ENCODE measurements around the gene EP400. TPM values are rescaled to one million over a fixed set of nuclear protein-coding genes. Genes with fewer than 3 reads are reported as not detected.
"Not testable (repeated sequence)": the region's sequence is repeated elsewhere in the genome, so short reads cannot be mapped to it uniquely, and the experiment has no call there.

Gene EP400
- total RNA-seq, 2 experiments from 2014 or later = 45.6 to 46.1 TPM

- POLR2A ChIA-PET = no interaction called here
- Mint-ChIP-seq H3K4me1 (ENCODE audit: low read depth) (no peaks in the 10 kb centered on the region), H3K27me3 (no peaks in the 10 kb centered on the region), H3K36me3 (ENCODE audit: low read depth) (peaks cover 24% of the 10 kb centered on the region), H3K9me3 (no peaks in the 10 kb centered on the region), H3K4me3 (no peak overlapping the region), H3K27ac (no peak overlapping the region)
- ATAC-seq = no peak
- no peak for DNase-seq
- intact Hi-C loops (cut with micrococcal nuclease) = no loop called here
- TF ChIP-seq CTCF (IDR thresholded peaks at IDR 0.05) = no peak
- CTCF ChIA-PET = no interaction called here
These were observed 128.4 kb downstream of the EP400 start for GRCh38 chr12:132078190-132078589.

- Mint-ChIP-seq H3K27ac (no peak overlapping the region), H3K36me3 (ENCODE audit: low read depth) (peaks cover 22% of the 10 kb centered on the region), H3K27me3 (no peaks in the 10 kb centered on the region), H3K4me1 (ENCODE audit: low read depth) (peaks cover 5% of the 10 kb centered on the region), H3K9me3 (no peaks in the 10 kb centered on the region), H3K4me3 (no peak overlapping the region)
- CTCF ChIA-PET = interaction anchor here (1.3 to 1.5 kb wide), 2 partner anchors 13 to 75 kb away, joined by 3 read pairs; no protein-coding TSS in a partner anchor
- no peak for ATAC-seq
- TF ChIP-seq CTCF (IDR thresholded peaks at IDR 0.05) = no peak
- POLR2A ChIA-PET = interaction anchor here (0.6 to 1.0 kb wide), 2 partner anchors 11 to 14 kb away, joined by 3 read pairs; no protein-coding TSS in a partner anchor
- intact Hi-C loops (cut with micrococcal nuclease) = no loop called here
- no peak for DNase-seq
These were observed 129.5 kb downstream of the EP400 start for GRCh38 chr12:132079200-132079599.

GRCh38 chr12:132079695-132080094 is 130.0 kb downstream of the EP400 start:
- POLR2A ChIA-PET = interaction anchor here (0.6 to 1.0 kb wide), 2 partner anchors 11 to 14 kb away, joined by 3 read pairs; no protein-coding TSS in a partner anchor
- DNase-seq (no peak), ATAC-seq (no peak)
- H3K27me3 Mint-ChIP-seq = no peaks in the 10 kb centered on the region
- H3K4me1 Mint-ChIP-seq (ENCODE audit: low read depth) = peaks cover 5% of the 10 kb centered on the region
- peaks cover 18% of the 10 kb centered on the region for H3K36me3 Mint-ChIP-seq (ENCODE audit: low read depth)
- no peak overlapping the region for H3K4me3 Mint-ChIP-seq
- intact Hi-C loops (cut with micrococcal nuclease) = no loop called here
- H3K27ac Mint-ChIP-seq = no peak overlapping the region
- CTCF ChIA-PET = interaction anchor here (1.3 to 1.5 kb wide), 2 partner anchors 12 to 74 kb away, joined by 3 read pairs; no protein-coding TSS in a partner anchor
- H3K9me3 Mint-ChIP-seq = no peaks in the 10 kb centered on the region
- no peak for TF ChIP-seq CTCF (IDR thresholded peaks at IDR 0.05)

GRCh38 chr12:132080515-132080914 is 130.8 kb downstream of the EP400 start:
- DNase-seq; H3K27ac Mint-ChIP-seq; H3K4me3 Mint-ChIP-seq; POLR2A ChIA-PET; ATAC-seq; intact Hi-C loops (cut with micrococcal nuclease); H3K4me1 Mint-ChIP-seq (ENCODE audit: low read depth); H3K27me3 Mint-ChIP-seq; H3K9me3 Mint-ChIP-seq: not testable (repeated sequence)
- CTCF ChIA-PET = interaction anchor here (1.5 kb wide), 1 partner anchor 12 kb away, joined by 3 read pairs; no protein-coding TSS in a partner anchor
- H3K36me3 Mint-ChIP-seq (ENCODE audit: low read depth) = peaks cover 23% of the 10 kb centered on the region

GRCh38 chr12:132081423-132081822 is 131.7 kb downstream of the EP400 start:
- CTCF ChIA-PET = no interaction called here
- ATAC-seq = no peak

More at GRCh38 chr12:132081423-132081822, 131.7 kb downstream of the EP400 start:
- DNase-seq = no peak
- H3K9me3 Mint-ChIP-seq = no peaks in the 10 kb centered on the region
- no peaks in the 10 kb centered on the region for H3K27me3 Mint-ChIP-seq
- TF ChIP-seq CTCF (IDR thresholded peaks at IDR 0.05) = no peak
- intact Hi-C loops (cut with micrococcal nuclease) = no loop called here
- no peak overlapping the region for H3K27ac Mint-ChIP-seq
- no peak overlapping the region for H3K4me3 Mint-ChIP-seq
- peaks cover 16% of the 10 kb centered on the region for H3K4me1 Mint-ChIP-seq (ENCODE audit: low read depth)
- H3K36me3 Mint-ChIP-seq (ENCODE audit: low read depth) = peaks cover 19% of the 10 kb centered on the region
- POLR2A ChIA-PET = no interaction called here
